CD4-positive, alpha-beta T cell treated with Interleukin-15 for 4 hours (primary cell): ENCODE results near the gene CCDC93.
A peak's percentile ranks its signal among the peaks of the same experiment; 100 is the strongest.
"Not testable (repeated sequence)": the region's sequence is repeated elsewhere in the genome, so short reads cannot be mapped to it uniquely, and the experiment has no call there.

Experiments
- DNase-seq: peaks from one replicate; pipeline ENCODE4 v3.0.0-alpha.2; 2020; ENCODE audit warnings: low spot score

Gene CCDC93

DNA sequence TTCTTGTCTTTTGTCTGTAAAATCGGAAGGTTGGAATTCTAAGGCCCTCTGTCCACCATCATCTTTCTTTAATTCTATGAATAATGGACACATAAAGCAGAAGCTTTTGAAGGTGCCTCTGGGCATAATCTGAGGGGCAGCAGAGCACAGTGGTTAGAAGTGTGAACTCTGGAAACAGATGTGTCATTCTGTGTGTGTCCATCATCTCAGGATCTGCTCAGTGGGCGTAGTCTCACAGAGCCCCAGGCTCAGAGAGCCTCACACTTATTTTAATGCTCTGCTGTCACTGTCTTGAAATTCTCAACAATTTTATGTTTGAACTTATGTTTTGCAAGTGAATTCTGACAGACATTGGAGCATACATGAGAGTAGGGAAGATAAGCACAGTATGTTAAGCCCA is 31.0 kb upstream of the CCDC93 start:
- DNase-seq, result no peak

DNA sequence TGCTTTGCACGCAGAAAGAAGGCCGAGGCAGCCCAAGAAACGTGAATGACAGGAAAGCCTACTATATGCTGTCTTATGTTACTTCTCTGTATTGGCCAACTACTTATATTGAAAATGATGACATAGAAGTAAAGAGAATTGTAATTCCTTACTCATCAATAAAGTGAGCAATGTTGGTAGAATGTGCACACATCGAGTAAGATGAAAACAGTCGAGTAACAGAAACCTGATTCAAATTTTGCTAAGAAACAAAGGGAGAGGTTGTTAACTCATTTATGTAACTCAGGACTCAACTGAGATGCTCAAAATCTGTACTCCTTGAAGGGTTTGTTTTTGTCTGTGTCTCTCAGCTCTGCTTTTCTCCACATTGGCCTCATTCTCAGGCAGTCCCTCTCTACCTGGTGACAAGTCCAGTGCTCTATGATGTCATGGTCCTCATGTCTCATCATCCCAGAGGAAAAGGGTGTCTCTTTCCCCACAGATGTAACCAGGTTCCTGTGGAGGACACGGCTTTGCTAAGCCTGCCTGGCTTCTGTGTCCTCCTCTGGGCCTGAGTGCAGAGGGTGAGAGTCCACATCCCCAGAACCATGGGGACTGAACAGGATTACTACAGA is 30.3 kb upstream of the CCDC93 start:
- DNase-seq, result no peak

DNA sequence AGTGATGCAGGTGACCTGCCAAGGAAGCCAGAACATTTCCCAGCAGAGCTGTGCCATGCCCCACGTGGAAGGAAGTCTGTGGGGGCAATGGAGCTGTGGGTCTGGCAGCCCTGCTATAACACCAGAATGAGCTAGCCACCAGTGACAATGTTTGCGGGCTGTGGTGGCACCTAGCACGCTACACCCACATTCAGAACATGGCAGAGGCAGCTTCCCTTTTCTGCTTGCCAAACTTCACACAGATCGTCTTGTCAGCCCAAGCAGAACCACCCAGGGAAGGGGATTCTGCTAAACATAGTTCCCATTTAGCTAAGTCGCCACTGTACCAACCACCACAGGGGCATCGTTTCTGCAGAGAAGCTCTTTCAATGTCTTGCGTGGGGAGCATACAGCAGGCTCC is 27.0 kb upstream of the CCDC93 start:
- DNase-seq, result no peak

DNA sequence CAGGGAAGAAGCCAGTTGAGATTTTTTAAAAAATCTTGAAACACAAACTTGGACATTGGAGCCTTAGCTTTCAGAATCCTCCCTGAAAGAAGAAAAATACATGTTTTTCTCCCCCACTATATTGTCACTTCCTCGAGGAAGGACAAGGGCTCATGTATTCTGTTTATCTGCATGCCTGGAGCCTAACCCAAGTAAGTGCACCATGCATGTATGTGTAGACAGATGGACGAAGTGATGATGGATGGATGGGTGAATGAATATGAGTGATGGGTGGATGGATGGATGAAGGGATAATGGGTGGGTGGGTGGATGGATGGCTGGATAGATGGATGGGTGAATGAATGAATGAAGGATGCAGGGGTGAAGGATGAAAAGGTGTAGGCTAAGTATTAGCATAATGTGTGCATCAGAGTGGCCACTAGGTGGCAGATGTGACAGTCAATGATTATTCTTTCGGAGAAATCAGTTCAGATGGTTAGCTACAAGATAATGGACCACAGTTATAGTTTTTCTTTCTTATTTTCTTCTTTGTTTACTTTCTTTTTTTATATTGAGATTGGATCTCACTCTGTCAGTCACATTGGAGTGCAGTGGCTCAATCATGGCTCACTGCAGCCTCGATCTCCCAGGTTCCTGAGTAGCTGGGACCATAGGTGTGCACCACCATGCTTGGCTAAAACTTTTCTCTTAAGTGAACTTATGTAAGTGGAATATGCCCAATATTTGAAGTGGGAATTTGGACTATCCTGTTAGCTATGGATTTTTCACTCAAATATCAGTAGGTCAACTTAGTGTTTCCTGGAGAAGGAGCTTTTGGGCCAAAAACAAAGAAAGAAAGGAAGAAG is 18.5 kb upstream of the CCDC93 start:
- peak; percentile 37 for DNase-seq

DNA sequence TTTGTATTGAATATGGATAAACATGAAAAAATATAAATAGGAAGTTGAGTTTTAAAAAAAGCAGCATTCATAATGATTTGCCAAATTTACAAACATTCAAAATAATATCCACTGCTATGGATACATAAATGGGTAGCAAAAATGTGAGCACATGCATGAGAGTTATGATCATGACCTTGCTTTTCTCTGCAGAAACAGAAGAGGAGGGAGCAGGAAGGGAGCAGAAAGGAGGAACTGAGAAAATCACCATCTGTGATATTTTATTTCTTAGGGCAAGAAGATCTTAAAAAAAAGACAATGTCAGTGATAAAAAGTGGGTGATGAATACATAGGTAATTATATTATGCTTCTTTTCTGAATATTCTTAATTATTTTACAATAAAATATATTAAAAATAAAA is 17.7 kb upstream of the CCDC93 start:
- no peak for DNase-seq

DNA sequence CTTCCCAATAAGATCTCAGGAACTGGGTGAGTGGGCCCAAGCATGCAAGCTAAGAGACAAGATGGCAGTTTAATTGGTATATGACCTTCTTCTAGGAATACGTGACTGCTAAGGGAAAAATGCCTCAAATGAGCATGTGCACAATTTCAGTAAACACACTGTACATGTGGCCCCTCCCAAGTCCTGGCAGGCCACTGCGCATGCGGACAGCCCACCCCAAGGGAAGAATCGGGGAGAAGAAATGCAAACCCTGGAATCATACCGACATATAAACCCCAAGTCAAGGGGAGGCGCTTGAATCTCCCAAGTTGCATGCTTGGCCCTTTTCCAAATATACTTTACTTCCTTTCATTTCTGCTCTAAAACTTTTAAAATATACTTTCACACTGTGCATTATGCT is 15.2 kb upstream of the CCDC93 start:
- no peak for DNase-seq

DNA sequence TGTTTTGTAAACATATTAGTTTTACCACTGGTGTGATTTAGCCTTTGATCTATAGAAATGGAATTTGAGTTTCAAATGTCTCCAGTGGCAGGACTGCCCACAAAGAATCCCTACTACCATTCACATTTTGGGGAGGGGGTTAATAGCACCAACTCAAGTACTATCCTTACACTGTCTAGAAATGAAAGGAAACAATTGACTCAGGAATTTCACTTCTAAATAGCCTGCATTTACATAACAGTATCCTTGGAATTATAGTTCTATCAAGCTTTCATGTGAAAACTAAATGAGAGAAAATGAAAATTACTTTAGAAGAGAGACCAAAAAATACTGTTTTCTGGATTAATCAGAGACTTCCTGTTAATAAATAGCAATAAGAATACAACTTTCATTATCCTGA is 7.5 kb upstream of the CCDC93 start:
- no peak for DNase-seq

DNA sequence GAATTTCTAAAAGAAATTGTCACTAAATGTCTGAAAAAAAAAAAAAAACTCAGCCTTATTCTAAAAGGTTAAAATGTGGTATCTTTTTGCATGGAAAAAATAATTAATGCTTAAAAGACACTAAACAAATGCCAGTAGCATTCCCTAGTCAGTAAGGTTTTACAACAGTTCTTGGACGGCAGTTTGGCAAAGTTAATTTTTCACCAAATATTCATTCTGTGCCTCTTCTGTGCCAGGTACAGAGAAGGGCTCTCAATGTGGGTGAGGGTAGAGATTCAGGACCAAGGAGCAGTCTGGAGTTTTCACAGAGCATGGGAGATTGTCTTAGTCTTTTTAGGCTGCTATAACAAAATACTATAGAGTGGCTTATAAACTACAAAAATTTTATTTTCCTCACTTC is 6.0 kb upstream of the CCDC93 start:
- DNase-seq, result no peak

DNA sequence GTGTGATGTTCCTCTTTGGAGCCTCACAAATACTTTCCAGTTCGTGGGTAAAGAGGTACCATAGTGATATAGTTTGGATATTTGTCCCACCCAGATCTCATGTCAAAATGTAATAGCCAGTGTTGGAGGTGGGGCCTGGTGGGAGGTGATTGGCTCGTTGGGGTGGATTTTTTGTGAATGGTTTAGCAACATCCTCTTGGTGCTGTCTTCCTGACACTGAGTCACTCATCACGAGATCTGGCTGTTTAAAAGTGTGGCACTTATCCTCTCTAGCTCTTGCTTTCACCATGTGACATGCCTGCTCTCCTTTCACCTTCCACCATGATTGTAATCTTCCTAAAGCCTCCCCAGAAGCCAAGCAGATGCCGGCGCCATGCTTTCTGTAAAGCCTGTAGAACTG is 3.0 kb upstream of the CCDC93 start:
- DNase-seq, result no peak

DNA sequence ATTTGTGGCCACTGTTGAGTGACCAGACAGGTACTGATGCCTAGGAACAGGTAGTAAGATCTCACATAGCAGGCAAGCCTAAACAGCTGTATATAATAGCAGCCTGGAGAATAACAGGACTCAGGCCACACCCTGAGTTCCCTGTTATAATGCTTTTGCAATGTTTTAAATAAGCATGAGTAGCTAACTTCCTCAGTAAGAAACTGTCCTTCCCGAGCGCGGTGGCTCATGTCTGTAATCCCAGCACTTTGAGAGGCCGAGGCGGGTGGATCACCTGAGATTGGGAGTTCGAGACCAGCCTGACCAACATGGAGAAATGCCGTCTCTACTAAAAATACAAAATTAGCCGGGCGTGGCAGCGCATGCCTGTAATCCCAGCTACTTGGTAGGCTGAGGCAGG is 1.9 kb upstream of the CCDC93 start:
- DNase-seq, result not testable (repeated sequence)

DNA sequence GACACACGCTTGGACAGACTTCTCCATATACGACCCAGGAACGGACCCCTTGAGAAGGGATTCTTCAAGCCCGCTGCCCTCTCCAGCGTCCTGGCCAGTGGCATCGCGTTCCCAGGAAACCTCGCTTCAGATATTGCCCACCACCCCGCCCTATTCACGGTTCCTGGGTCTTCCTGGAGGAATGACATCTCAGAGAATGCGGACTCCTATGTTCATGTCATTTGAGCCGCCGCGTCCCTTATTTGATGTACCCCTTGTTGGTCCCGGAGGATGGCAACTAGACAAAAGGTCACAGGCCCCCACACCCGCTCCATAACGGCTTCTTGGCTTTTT is 588 bp upstream of the CCDC93 start:
- no peak for DNase-seq

DNA sequence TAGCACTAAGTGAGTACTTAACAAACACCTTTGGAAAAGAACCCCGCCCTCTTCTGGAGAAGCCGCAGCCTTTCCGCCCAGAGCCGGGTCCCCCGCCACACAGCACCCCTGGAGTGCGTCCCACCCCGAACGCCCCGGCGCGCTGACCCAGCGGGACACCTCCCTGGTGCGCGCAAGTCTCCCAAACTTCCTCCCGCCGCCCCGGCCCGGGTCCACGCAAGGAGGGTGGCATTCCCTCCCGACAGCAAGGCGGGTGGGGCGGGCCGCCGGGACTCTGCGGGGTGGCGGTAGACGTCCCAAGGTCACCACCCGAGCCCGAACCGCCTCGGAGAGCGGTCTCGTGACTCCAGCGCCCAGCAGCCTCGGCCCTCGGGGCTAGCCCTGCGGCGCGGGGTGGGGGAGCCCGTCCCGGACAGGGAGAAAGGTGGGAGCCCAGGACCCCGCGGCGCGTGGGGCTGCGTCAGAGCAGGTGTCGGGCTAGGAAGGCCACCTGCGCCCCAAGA is 598 bp downstream of the CCDC93 start:
- DNase-seq, result peak; percentile 22

DNA sequence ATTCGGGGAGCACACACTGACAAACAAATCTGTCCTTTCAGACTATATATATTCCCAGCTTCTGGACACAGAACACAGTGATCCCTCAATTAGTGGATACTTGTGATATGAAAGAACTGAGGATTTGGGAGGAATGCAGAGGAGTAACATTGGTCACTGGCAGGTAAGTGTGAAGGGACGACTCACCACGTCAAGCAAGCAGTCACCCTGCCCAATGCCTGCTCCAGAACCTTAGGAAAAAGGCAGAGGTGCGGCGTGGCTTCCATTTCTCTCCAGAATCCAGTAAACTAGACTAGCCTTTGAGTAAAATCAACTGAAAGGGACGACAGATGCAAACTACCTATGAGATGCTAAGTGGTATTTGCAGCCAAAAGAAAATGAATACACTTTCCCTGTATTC is 1.1 kb downstream of the CCDC93 start:
- DNase-seq, result no peak

DNA sequence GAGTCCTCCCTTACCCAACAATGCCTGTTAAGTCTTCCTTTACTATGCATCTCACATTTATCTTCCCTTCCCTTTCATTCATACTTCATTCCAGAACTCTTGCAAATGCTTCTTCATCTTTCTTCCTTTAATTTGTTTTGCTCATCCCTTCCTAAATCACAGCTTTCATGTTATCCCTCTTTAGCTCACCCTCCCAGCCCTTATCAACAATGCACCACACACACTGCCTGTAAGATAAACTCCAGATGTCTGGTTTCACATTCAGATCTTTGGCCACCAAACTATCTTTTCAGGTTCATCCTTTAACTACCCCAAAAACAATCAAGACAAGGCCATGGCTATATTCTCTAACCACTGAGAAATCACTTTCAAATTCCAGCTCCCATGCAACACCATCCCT is 3.4 kb downstream of the CCDC93 start:
- DNase-seq, result no peak

DNA sequence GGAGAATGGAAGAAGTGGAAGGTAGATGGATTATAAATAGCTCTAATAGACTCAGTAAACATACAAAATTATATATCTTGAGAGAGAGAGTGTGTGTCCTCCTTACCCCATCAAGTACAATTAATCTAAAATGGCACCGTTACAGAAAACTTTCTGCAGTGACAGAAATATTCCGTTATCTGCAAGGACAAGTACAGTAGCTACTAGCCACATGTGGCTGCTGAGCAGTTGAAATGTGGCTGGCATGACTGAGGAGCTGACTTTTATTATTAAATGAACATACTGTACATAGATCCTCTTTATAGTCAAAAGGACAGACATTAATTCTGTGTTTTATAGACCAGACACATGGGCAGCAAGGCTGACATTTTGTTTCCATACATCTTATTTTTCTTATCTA is 7.0 kb downstream of the CCDC93 start:
- DNase-seq, result no peak

DNA sequence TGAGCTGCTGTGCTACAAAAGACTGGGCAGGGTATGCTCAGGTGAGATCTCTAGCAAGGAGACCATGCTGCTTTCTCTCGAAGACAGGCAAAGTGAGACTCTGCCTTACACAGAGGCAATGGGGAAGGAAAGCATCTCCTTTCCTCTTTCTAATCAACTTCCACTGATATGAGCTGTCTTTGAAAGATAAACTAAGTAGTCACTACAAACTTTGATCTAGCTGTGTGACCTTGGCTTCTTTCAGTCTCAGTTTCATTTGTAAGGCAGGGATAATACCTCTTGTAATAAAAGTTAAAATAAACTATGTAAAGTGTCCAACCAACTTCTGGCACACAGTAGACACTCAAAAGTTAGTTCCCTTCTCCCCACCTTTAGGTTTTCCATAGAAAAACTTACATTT is 7.5 kb downstream of the CCDC93 start:
- DNase-seq, result no peak

DNA sequence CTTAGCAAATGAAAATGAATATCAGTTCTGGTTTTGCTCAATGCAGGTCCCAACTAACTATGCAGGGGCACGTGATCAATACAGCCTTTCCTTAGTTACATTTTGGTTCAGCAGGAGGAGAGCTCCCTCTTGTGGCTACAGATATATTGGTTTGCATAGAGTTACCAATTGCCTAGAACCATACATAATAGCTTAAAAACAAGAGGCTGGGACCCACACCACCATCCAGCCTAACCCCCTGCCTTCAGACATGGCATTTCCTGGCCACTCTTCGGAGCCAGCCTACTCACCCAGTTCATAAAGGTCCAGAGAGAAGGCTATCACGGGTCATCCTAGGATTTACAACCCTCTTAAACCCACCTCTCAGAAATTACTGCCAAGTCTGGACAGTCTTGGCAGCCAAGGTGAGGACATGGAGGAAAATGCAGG is 10.5 kb downstream of the CCDC93 start:
- DNase-seq, result peak; percentile 77

DNA sequence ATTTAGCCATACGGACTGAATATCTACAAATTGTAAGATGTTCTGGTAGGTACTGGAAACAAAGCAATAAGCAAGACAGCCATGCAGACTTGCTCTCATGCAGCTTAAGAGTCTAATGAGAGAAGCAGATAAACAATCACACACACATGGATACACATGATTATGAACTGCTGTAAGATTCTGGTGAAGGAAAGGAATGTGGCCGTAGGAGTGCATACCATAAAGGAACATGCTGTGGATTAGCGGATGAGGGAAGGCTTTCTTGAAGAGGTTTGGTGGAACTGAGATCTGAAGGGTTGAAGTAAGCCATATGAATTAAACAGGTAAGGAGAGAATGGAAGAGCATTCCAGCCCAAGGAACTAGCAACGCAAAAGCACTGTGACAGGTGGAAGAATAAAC is 13.8 kb downstream of the CCDC93 start:
- DNase-seq, result no peak

DNA sequence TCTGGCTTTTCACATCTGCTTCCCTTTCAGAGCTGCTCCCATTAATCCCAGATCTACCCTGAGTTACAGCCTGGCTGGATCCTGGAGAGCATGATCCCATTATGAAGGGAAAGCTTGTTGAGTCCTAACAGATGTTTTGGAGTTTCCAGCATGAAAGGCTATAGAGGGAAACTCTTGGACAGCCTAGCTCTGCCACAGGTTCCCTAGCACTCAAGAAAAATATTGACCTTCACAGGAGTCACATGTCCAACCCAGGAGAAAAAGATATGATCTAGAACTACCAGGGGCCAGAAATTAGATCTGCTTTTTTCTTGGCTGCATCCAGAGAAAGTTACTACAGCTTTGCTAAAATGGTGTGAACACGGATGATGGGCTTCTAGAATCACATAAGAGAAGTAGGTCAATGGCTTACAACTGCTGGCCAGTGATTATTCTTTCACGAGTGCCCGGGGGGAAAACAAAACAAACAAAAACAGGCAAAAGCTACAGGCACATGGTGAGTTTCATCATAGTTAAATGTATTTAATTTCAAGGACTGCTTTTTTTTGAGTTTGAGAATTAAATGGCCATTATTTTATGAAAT is 15.9 kb downstream of the CCDC93 start:
- DNase-seq, result no peak

DNA sequence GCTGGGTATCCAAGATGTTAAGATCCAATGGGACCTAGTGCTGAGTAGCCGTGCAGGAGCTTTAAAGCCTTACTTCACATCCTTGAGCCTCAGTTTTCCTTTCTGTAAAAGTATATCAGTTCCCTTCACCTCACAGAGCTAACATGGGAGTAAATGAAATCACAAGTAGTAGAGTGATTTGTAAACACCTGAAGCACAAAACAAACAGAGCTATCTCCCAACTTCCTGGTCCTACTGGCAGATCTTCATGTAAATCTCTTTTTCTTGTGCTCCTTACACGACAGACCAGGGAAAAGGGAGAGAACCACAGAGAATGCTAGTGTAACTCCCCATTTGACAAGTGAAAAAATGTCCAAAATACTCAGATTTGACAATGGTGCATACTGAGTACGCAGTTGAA is 17.3 kb downstream of the CCDC93 start:
- DNase-seq, result no peak

DNA sequence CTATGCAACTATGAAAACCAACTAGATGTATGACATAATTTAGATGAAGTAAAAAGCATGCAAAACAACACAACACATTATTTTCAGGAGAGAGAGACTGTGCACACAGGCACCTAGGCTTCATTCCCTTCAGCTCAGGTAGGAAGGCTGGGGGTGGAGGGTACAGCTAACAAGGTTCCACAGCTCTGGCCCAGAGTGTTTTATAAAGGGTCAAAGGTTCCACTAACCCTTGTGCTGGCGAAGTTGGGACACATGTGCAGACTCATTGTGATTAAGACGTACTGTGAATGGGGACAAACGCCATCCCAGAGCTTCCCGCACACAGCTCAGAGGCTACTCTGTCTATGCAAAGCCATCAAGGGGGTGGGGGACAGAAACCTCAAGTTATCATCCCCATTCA is 19.1 kb downstream of the CCDC93 start:
- DNase-seq, result no peak

DNA sequence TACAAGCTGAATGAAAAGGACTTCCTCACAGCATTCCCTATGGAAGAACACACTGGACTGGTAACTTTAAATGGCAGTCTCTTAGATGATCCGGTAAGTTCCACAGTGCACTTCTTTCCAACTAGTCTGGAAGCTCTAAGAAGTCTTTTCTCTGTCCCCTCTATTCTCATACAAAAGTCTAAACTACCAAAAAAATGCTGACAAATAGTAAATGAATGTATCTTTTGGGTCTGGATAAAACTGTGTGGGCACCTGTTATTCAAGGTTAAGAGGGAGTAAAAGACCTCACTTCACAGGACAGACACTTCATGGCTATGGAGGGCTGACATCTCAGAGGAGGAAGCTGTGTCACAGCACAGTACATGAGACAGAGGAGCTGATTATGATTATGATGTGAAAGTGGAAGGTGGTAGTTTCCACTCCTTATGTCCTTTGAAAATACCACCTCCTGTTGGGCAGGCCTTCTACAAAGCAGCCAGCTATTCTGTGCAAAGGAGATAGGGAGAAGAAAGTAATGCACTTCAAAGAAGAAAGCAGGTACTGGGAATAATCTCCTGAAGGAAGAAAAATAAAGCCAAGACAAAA is 23.9 kb downstream of the CCDC93 start:
- DNase-seq, result no peak

DNA sequence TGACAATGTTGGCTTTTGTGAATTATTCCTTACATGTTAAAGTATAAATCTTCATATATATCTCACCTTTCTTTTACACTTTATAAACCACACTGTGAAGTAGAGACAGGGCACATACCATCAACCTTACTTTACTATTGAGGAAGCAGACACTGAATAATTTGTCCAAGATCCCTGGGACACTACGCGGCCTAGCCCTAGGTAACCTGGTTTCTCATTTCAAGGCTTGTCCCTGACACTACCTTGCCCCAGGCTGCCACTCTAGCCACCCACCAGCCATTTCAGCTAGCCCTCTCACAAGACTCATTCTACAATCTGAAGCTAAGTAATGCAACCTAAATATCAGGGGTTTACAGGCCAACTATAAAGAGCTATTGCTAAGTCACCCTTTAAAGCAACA is 26.7 kb downstream of the CCDC93 start:
- no peak for DNase-seq
